Measurements from ENCODE around the gene SDCBP2. TPM values are rescaled to one million over a fixed set of nuclear protein-coding genes. Genes with fewer than 3 reads are reported as not detected.

The SDCBP2 gene
- total RNA-seq, 2 donors from 2014 or later = 2.9 to 3.9 TPM

- no peak overlapping the region for H3K4me3 ChIP-seq
- no peaks in the 10 kb centered on the region for H3K9me3 ChIP-seq
- no peaks in the 10 kb centered on the region for H3K36me3 ChIP-seq
- TF ChIP-seq CTCF (IDR thresholded peaks at IDR 0.05) = no peak
- peak overlapping the region; percentile 99 for H3K27ac ChIP-seq
- no peaks in the 10 kb centered on the region for H3K27me3 ChIP-seq
- peaks cover 0 to 56% of the 10 kb centered on the region in 2 donors for H3K4me1 ChIP-seq
- DNase-seq (ENCODE audit: low spot score) = peak; percentile 74
Measured at GRCh38 chr20:1322511-1323245, 6.3 kb downstream of the SDCBP2 start.

- no peak for DNase-seq (ENCODE audit: low spot score)
Measured at GRCh38 chr20:1321654-1321939, 7.3 kb downstream of the SDCBP2 start.

GRCh38 chr20:1320902-1321653 lies 7.9 kb downstream of the SDCBP2 start:
- Histone ChIP-seq H3K36me3 (no peaks in the 10 kb centered on the region), H3K4me3 (no peak overlapping the region), H3K9me3 (no peaks in the 10 kb centered on the region), H3K27me3 (no peaks in the 10 kb centered on the region), H3K27ac (peak overlapping the region; percentile 74 to 99), H3K4me1 (peaks cover 0 to 40% of the 10 kb centered on the region in 2 donors)
- no peak for DNase-seq (ENCODE audit: low spot score)
- no peak for TF ChIP-seq CTCF (IDR thresholded peaks at IDR 0.05)

More at GRCh38 chr20:1321654-1321939, 7.3 kb downstream of the SDCBP2 start:
- Histone ChIP-seq H3K36me3 (no peaks in the 10 kb centered on the region), H3K27ac (peak overlapping the region; percentile 74 to 99), H3K4me1 (peaks cover 0 to 46% of the 10 kb centered on the region in 2 donors), H3K9me3 (no peaks in the 10 kb centered on the region), H3K27me3 (no peaks in the 10 kb centered on the region), H3K4me3 (no peak overlapping the region)
- TF ChIP-seq CTCF (IDR thresholded peaks at IDR 0.05) = no peak

GRCh38 chr20:1320016-1320415 lies 8.9 kb downstream of the SDCBP2 start:
- TF ChIP-seq CTCF (IDR thresholded peaks at IDR 0.05) = no peak

GRCh38 chr20:1319462-1319861 lies 9.5 kb downstream of the SDCBP2 start:
- no peak overlapping the region for H3K4me3 ChIP-seq
- no peaks in the 10 kb centered on the region for H3K27me3 ChIP-seq
- H3K27ac ChIP-seq = no peak overlapping the region
- no peak for DNase-seq (ENCODE audit: low spot score)
- H3K9me3 ChIP-seq = no peaks in the 10 kb centered on the region
- no peak for TF ChIP-seq CTCF (IDR thresholded peaks at IDR 0.05)
- H3K36me3 ChIP-seq = no peaks in the 10 kb centered on the region
- peaks cover 0 to 32% of the 10 kb centered on the region in 2 donors for H3K4me1 ChIP-seq

More at GRCh38 chr20:1320016-1320415, 8.9 kb downstream of the SDCBP2 start:
- no peak overlapping the region for H3K4me3 ChIP-seq
- no peak overlapping the region for H3K27ac ChIP-seq
- no peak for DNase-seq (ENCODE audit: low spot score)
- H3K9me3 ChIP-seq = no peaks in the 10 kb centered on the region
- no peaks in the 10 kb centered on the region for H3K27me3 ChIP-seq
- H3K4me1 ChIP-seq = peaks cover 0 to 38% of the 10 kb centered on the region in 2 donors
- no peaks in the 10 kb centered on the region for H3K36me3 ChIP-seq

Data from right atrium auricular region (tissue), 2 donors.